Astrocyte (in vitro differentiated cells and primary cell): ENCODE measurements around the gene TTLL9. TPM values are rescaled to one million over a fixed set of nuclear protein-coding genes. Genes with fewer than 3 reads are reported as not detected.
A peak's percentile ranks its signal among the peaks of the same experiment; 100 is the strongest.

Experiments used
- DNase-seq: peaks from one replicate; pipeline ENCODE4 v3.0.0-alpha.2; 2010; ENCODE audit warnings: low read depth
- FAIRE-seq: peaks from 2 replicates; lab custom pipeline; 2011; peaks lifted over from hg19 to GRCh38; lab: Jason Lieb, UNC
- H2AFZ ChIP-seq: 2 replicates; pipeline ENCODE4 v1.6.0; 2012; ENCODE audit warnings: low read depth, low read length, inconsistent platforms
- H3K27ac ChIP-seq: 2 replicates; pipeline ENCODE4 v1.5.1; 2011; ENCODE audit warnings: low read depth, low read length, inconsistent platforms
- H3K27me3 ChIP-seq: 2 replicates; pipeline ENCODE4 v1.6.0; 2011; ENCODE audit warnings: low read length, inconsistent platforms; ENCODE audit not compliant: insufficient read depth
- H3K36me3 ChIP-seq: 2 replicates; pipeline ENCODE4 v1.5.1; 2011; ENCODE audit warnings: low read length, inconsistent platforms; ENCODE audit not compliant: insufficient read depth
- H3K4me1 ChIP-seq: 2 replicates; pipeline ENCODE4 v1.5.1; 2011; ENCODE audit warnings: low read length, inconsistent platforms; ENCODE audit not compliant: insufficient read depth
- H3K4me2 ChIP-seq: 2 replicates; pipeline ENCODE4 v1.6.0; 2012; ENCODE audit warnings: low read length, inconsistent platforms
- H3K4me3 ChIP-seq: 2 replicates; pipeline ENCODE4 v1.5.1; 2011; ENCODE audit warnings: low read depth, mild to moderate bottlenecking, low read length, inconsistent platforms; ENCODE audit not compliant: insufficient read depth
- H3K79me2 ChIP-seq: 2 replicates; pipeline ENCODE4 v1.6.0; 2012; ENCODE audit warnings: mild to moderate bottlenecking, low read length, inconsistent platforms; ENCODE audit not compliant: insufficient read depth
- H3K9ac ChIP-seq: 2 replicates; pipeline ENCODE4 v1.6.0; 2012; ENCODE audit warnings: mild to moderate bottlenecking, low read length, inconsistent platforms
- H3K9me3 ChIP-seq: 2 replicates; pipeline ENCODE4 v1.5.1; 2012; ENCODE audit warnings: low read depth, mild to moderate bottlenecking, low read length, inconsistent platforms; ENCODE audit not compliant: insufficient read depth
- H4K20me1 ChIP-seq: 2 replicates; pipeline ENCODE4 v1.6.0; 2012; ENCODE audit warnings: low read length, inconsistent platforms; ENCODE audit not compliant: insufficient read depth
- H3K27ac Mint-ChIP-seq: one replicate; pipeline ENCODE4 v1.8.0; 2021; ENCODE audit warnings: mild to moderate bottlenecking, mixed read lengths; ENCODE audit not compliant: unreplicated experiment
- H3K27me3 Mint-ChIP-seq: one replicate; pipeline ENCODE4 v1.8.0; 2021; ENCODE audit warnings: low read depth, mixed read lengths; ENCODE audit not compliant: unreplicated experiment
- H3K36me3 Mint-ChIP-seq: one replicate; pipeline ENCODE4 v1.8.0; 2021; ENCODE audit warnings: low read depth, mixed read lengths; ENCODE audit not compliant: unreplicated experiment
- H3K4me1 Mint-ChIP-seq: one replicate; pipeline ENCODE4 v1.8.0; 2021; ENCODE audit warnings: low read depth, mixed read lengths; ENCODE audit not compliant: unreplicated experiment
- H3K4me3 Mint-ChIP-seq: one replicate; pipeline ENCODE4 v1.8.0; 2021; ENCODE audit warnings: mild to moderate bottlenecking, moderate library complexity, mixed read lengths; ENCODE audit not compliant: unreplicated experiment
- H3K9me3 Mint-ChIP-seq: one replicate; pipeline ENCODE4 v1.8.0; 2021; ENCODE audit warnings: mild to moderate bottlenecking, mixed read lengths; ENCODE audit not compliant: unreplicated experiment
- CTCF ChIP-seq: IDR thresholded peaks from 2 replicates; pipeline ENCODE4 v1.5.1; 2011; ENCODE audit warnings: low read depth, mild to moderate bottlenecking, inconsistent platforms, low read length, moderate library complexity; ENCODE audit not compliant: insufficient read depth
- EZH2 ChIP-seq: IDR thresholded peaks from 2 replicates; pipeline ENCODE4 v1.6.1; 2012; ENCODE audit warnings: mild to moderate bottlenecking, low read length, inconsistent platforms; ENCODE audit not compliant: insufficient read depth
- total RNA-seq: library from RNA; stranded (reverse); gene quantifications from 2 replicates; pipeline ENCODE4 v1.2.1, GENCODE V29; 2021

The TTLL9 gene
- total RNA-seq, 1 donor from 2014 or later = 0.41 TPM

GRCh38 chr20:31890646-31891045 is 20.2 kb downstream of the TTLL9 start:
- Histone ChIP-seq H3K4me1 (no peaks in the 10 kb centered on the region), H3K9me3 (no peaks in the 10 kb centered on the region), H3K79me2 (no peaks in the 10 kb centered on the region), H3K27ac (no peak overlapping the region), H3K4me3 (no peak overlapping the region), H2AFZ (no peak overlapping the region), H3K36me3 (no peaks in the 10 kb centered on the region), H4K20me1 (no peaks in the 10 kb centered on the region), H3K9ac (no peak overlapping the region), H3K27me3 (peaks cover 9% of the 10 kb centered on the region), H3K4me2 (no peak overlapping the region)
- DNase-seq (no peak), FAIRE-seq (no peak)
- H3K4me1 Mint-ChIP-seq = no peaks in the 10 kb centered on the region
- TF ChIP-seq EZH2 (no peak), CTCF (no peak)
- no peak overlapping the region for H3K4me3 Mint-ChIP-seq
- no peaks in the 10 kb centered on the region for H3K36me3 Mint-ChIP-seq
- H3K9me3 Mint-ChIP-seq = no peaks in the 10 kb centered on the region
- no peak overlapping the region for H3K27ac Mint-ChIP-seq
- peaks cover 10% of the 10 kb centered on the region for H3K27me3 Mint-ChIP-seq

- no peak for TF ChIP-seq CTCF
- no peak for TF ChIP-seq EZH2
- peaks cover 2% of the 10 kb centered on the region for H3K27me3 Mint-ChIP-seq
- H3K4me2 ChIP-seq = no peak overlapping the region
- H3K27ac ChIP-seq = no peak overlapping the region
- no peaks in the 10 kb centered on the region for H3K36me3 ChIP-seq
- no peak overlapping the region for H3K27ac Mint-ChIP-seq
- H3K9me3 Mint-ChIP-seq = peaks cover 4% of the 10 kb centered on the region
- no peaks in the 10 kb centered on the region for H3K9me3 ChIP-seq
- H4K20me1 ChIP-seq = no peaks in the 10 kb centered on the region
- no peaks in the 10 kb centered on the region for H3K36me3 Mint-ChIP-seq
- no peak overlapping the region for H3K4me3 Mint-ChIP-seq
- no peaks in the 10 kb centered on the region for H3K79me2 ChIP-seq
- no peaks in the 10 kb centered on the region for H3K4me1 ChIP-seq
- no peak overlapping the region for H3K9ac ChIP-seq
- H3K27me3 ChIP-seq = peaks cover 11% of the 10 kb centered on the region
- no peak overlapping the region for H2AFZ ChIP-seq
- no peaks in the 10 kb centered on the region for H3K4me1 Mint-ChIP-seq
- FAIRE-seq (no peak), DNase-seq (peak; percentile 11)
- H3K4me3 ChIP-seq = no peak overlapping the region
Observed at GRCh38 chr20:31894980-31895675, 24.7 kb downstream of the TTLL9 start.

- H3K4me1 Mint-ChIP-seq = no peaks in the 10 kb centered on the region
- H3K27me3 Mint-ChIP-seq = peaks cover 7% of the 10 kb centered on the region
- H3K27me3 ChIP-seq = peaks cover 7% of the 10 kb centered on the region
- no peak overlapping the region for H3K27ac ChIP-seq
- H3K4me3 Mint-ChIP-seq = no peak overlapping the region
- no peaks in the 10 kb centered on the region for H3K36me3 Mint-ChIP-seq
- H3K36me3 ChIP-seq = no peaks in the 10 kb centered on the region
- H3K4me3 ChIP-seq = no peak overlapping the region
- H3K79me2 ChIP-seq = no peaks in the 10 kb centered on the region
- H3K4me1 ChIP-seq = no peaks in the 10 kb centered on the region
- FAIRE-seq = no peak
- H2AFZ ChIP-seq = no peak overlapping the region
- TF ChIP-seq CTCF (no peak), EZH2 (no peak)
- H3K9ac ChIP-seq = no peak overlapping the region
- no peaks in the 10 kb centered on the region for H3K9me3 ChIP-seq
- no peak overlapping the region for H3K27ac Mint-ChIP-seq
- H3K9me3 Mint-ChIP-seq = peaks cover 5% of the 10 kb centered on the region
- DNase-seq = no peak
- no peak overlapping the region for H3K4me2 ChIP-seq
- no peaks in the 10 kb centered on the region for H4K20me1 ChIP-seq
Observed at GRCh38 chr20:31896049-31896448, 25.6 kb downstream of the TTLL9 start.
